Lung (tissue), 12 donors: ENCODE data around the gene CAMK2G. TPM values are rescaled to one million over a fixed set of nuclear protein-coding genes. Genes with fewer than 3 reads are reported as not detected.

Experiments used
- ATAC-seq: fragments of 200-7000 bp; cut with Tn5 transposase; one replicate; pipeline ENCODE4 v1.9.1; 2020; ENCODE audit warnings: moderate number of reproducible peaks; ENCODE audit not compliant: insufficient read depth, low FRiP score
- DNase-seq, 3 donors: peaks; one replicate each; pipeline ENCODE4 v3.0.0-alpha.2; 2013 to 2017
- H3K27ac ChIP-seq, 2 donors: one replicate each; pipeline ENCODE4 v1.5.1; 2013; ENCODE audit warnings: mild to moderate bottlenecking in 2 of 2, moderate library complexity in 2 of 2, control low read depth in 1 of 2, inconsistent platforms in 1 of 2, low read depth in 1 of 2, low read length in 1 of 2
- H3K27me3 ChIP-seq, 3 donors: one replicate each; pipeline ENCODE4 v1.5.1; 2013; ENCODE audit warnings: low read length in 2 of 3; ENCODE audit not compliant: control insufficient read depth in 3 of 3, insufficient read depth in 3 of 3
- H3K36me3 ChIP-seq, 4 donors: one replicate each; pipeline ENCODE4 v1.5.1; 2013; ENCODE audit warnings: low read length in 4 of 4, mild to moderate bottlenecking in 1 of 4, moderate library complexity in 1 of 4; ENCODE audit not compliant: control insufficient read depth in 4 of 4, insufficient read depth in 4 of 4
- H3K4me1 ChIP-seq, 5 donors: one replicate each; pipeline ENCODE4 v1.5.1; 2013; ENCODE audit warnings: low read length in 5 of 5, mild to moderate bottlenecking in 2 of 5, moderate library complexity in 1 of 5; ENCODE audit not compliant: control insufficient read depth in 5 of 5, insufficient read depth in 5 of 5
- H3K4me3 ChIP-seq: one replicate; pipeline ENCODE4 v1.5.1; 2013; ENCODE audit warnings: mild to moderate bottlenecking, control low read depth, moderate library complexity
- H3K9ac ChIP-seq, 2 donors: one replicate each; pipeline ENCODE4 v1.5.1; 2013; ENCODE audit warnings: low read length in 2 of 2, control low read depth in 1 of 2; ENCODE audit not compliant: insufficient read depth in 1 of 2
- H3K9me3 ChIP-seq, 4 donors: one replicate each; pipeline ENCODE4 v1.5.1; 2013; ENCODE audit warnings: low read length in 3 of 4, mild to moderate bottlenecking in 1 of 4, moderate library complexity in 1 of 4; ENCODE audit not compliant: control insufficient read depth in 4 of 4, insufficient read depth in 3 of 4
- CTCF ChIP-seq: IDR thresholded peaks from 2 replicates; pipeline ENCODE4 v1.5.1; 2012; ENCODE audit warnings: mild to moderate bottlenecking; ENCODE audit errors: control extremely low read depth, extremely low read depth
- WGBS, 2 donors: extraction: QIAGEN DNeasy Blood & Tissue Kit; methylation state at CpG; one replicate each; pipeline ENCODE4 v1.1.7; 2013; 5-methylcytosine and 5-hydroxymethylcytosine counted together
- polyA plus RNA-seq, 2 donors: library from polyadenylated mRNA; stranded (reverse); fragments of 200-250 nt; gene quantifications; one replicate each; pipeline ENCODE4 v1.2.1, GENCODE V29; 2013
- total RNA-seq, 2 donors: library from RNA; depleted of rRNA in 1 of 2; stranded (reverse); fragments of >200 nt in 1 of 2; gene quantifications; one replicate each; pipeline ENCODE4 v1.2.1, GENCODE V29; 2014 to 2021
- donor health status: control.
- donor health status: control.
- donor health status: Bipolar disorder and iron deficiency.
- donor health status: healthy.
- donor health status: DM: yes; HTN: yes; CAD: no.

Gene CAMK2G
- total and polyA plus RNA-seq, 4 donors: 15.8 to 41.1 (median 29.0) TPM

DNA sequence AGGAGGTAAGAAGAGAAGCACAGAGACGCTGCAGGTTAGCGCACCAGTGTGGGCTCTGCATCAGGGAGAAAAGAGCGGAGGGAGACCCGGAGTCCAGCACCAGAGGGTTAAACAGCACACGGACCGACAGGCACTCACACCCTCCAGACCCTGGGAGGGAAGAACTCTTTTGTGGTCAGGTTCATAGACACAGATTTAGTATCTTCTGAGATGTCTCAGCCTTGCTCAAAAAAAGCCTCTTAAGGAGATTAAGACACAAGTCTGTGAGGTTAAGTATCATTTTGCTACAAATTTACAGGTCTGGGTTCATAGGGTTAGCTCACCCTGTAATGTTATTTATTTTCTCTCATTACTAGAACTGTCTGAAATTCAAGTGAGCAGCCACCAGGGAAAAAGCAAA, 46.2 kb downstream of the CAMK2G start:
- no peak overlapping the region for H3K9ac ChIP-seq
- no peak for TF ChIP-seq CTCF
- no peak overlapping the region for H3K27ac ChIP-seq
- no peaks in the 10 kb centered on the region for H3K9me3 ChIP-seq
- no peaks in the 10 kb centered on the region for H3K27me3 ChIP-seq
- WGBS, 2 donors: 95 to 96% methylated on average over 6 of the region's 6 CpGs
- no peak for ATAC-seq
- H3K4me3 ChIP-seq: no peak overlapping the region
- H3K36me3 ChIP-seq: peaks cover 0 to 35% (median 6%) of the 10 kb centered on the region in 4 donors
- no peaks in the 10 kb centered on the region for H3K4me1 ChIP-seq
- DNase-seq: no peak

DNA sequence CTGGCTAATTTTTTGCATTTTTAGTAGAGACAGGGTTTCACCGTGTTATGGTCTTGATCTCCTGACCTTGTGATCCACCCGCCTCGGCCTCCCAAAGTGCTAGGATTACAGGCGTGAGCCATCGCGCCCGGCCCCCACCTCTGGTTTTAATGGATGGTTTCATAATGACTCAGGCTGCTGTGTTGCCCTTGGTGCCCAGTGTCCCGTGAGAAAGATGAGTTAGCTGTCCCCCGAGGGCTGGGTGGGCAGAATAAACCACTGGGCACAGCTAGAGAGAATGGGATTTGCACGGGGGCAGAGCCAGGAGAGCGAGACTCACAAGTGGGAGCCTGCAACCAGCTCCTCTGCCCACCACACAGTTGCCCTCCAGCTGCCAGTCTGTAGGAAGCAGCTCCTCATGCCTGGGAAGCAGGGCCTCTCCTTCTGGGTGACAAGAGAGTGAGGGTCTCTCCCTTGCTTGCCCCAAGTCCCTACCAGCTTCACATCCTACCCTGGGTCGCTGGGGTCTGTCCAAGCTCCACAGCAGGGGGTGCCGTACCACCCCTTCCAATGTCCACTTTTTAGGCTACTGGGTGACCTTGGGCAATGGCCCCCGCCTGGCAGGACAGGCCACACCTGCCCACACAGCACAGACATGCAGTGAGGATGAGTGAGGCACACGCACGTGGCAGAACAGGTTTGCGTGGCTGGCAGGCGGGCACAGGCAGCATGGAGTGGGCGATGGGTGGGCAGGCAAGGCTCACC, 46.8 kb downstream of the CAMK2G start:
- 96 to 97% methylated on average over 19 of the region's 19 CpGs for WGBS, 2 donors
- ATAC-seq: no peak
- H3K4me1 ChIP-seq: no peaks in the 10 kb centered on the region
- H3K9me3 ChIP-seq: no peaks in the 10 kb centered on the region
- TF ChIP-seq CTCF: no peak
- H3K27me3 ChIP-seq: no peaks in the 10 kb centered on the region
- H3K4me3 ChIP-seq: no peak overlapping the region
- H3K9ac ChIP-seq: no peak overlapping the region
- DNase-seq: no peak
- H3K36me3 ChIP-seq: peaks cover 0 to 36% (median 6%) of the 10 kb centered on the region in 4 donors
- no peak overlapping the region for H3K27ac ChIP-seq

DNA sequence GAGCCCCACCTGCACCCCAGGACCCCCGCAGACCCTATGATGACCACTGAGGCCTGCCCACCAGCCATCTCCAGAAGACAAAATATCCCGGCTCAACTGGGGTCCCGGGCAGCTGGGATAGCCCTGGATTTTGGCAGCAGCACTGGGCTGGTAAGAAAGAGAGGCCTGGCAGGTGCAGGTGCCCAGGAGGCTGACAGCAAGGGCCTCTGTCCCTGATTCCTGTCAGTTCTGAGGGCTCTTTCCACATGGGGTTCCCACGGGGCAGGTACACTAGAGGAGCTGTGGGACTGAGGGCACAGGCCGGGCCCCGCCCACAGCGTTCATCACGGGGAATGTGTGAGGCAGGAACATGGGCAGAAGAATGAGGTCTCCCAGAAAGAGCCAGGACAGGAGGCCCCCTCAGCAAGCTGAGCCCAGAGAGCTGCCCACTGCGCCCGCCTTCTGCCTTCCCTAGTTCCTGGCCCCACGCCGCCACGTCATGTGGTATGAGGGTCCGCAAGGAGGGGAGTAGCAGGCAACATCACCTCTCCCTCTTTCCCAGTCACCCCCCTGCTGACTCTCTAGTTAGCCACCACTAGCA, 50.1 kb downstream of the CAMK2G start:
- no peaks in the 10 kb centered on the region for H3K27me3 ChIP-seq
- peaks cover 0 to 7% (median 0%) of the 10 kb centered on the region in 5 donors for H3K4me1 ChIP-seq
- DNase-seq: no peak

More for the DNA sequence above, 50.1 kb downstream of the CAMK2G start:
- 95 to 96% methylated on average over 14 of the region's 14 CpGs for WGBS, 2 donors
- H3K36me3 ChIP-seq: peaks cover 0 to 38% (median 5%) of the 10 kb centered on the region in 4 donors
- H3K9me3 ChIP-seq: no peaks in the 10 kb centered on the region
- TF ChIP-seq CTCF: no peak
- no peak for ATAC-seq
- no peak overlapping the region for H3K4me3 ChIP-seq
- H3K27ac ChIP-seq: no peak overlapping the region
- no peak overlapping the region for H3K9ac ChIP-seq
